Keratinocyte (primary cell): ENCODE measurements around the gene MAPK1IP1L. TPM values are rescaled to one million over a fixed set of nuclear protein-coding genes. Genes with fewer than 3 reads are reported as not detected.

Source experiments
- DNase-seq: peaks from one replicate; pipeline ENCODE4 v3.0.0-alpha.2; 2011; ENCODE audit warnings: low read depth, missing footprints, low spot score
- FAIRE-seq: peaks from 2 replicates; lab custom pipeline; 2011; peaks lifted over from hg19 to GRCh38; lab: Jason Lieb, UNC
- H2AFZ ChIP-seq: 2 replicates; pipeline ENCODE4 v1.6.0; 2012; ENCODE audit warnings: low read length, control low read depth, inconsistent platforms; ENCODE audit not compliant: control insufficient read depth
- H3K27ac ChIP-seq: 2 replicates; pipeline ENCODE4 v1.5.1; 2011; ENCODE audit warnings: low read length; ENCODE audit not compliant: control insufficient read depth, insufficient read depth
- H3K27me3 ChIP-seq: 3 replicates; pipeline ENCODE4 v1.6.0; 2011; ENCODE audit warnings: low read length; ENCODE audit not compliant: control insufficient read depth, insufficient read depth; ENCODE audit errors: extremely low read depth
- H3K36me3 ChIP-seq, 2 experiments: 2 replicates in 1 of 2; 3 replicates in 1 of 2; pipeline ENCODE4 v1.5.1; 2011; ENCODE audit warnings: low read length in 2 of 2, mild to moderate bottlenecking in 1 of 2; ENCODE audit not compliant: control insufficient read depth in 2 of 2, insufficient read depth in 2 of 2; ENCODE audit errors: extremely low read depth in 1 of 2
- H3K4me1 ChIP-seq: 3 replicates; pipeline ENCODE4 v1.5.1; 2011; ENCODE audit warnings: low read length; ENCODE audit not compliant: control insufficient read depth, insufficient read depth; ENCODE audit errors: extremely low read depth
- H3K4me2 ChIP-seq: 3 replicates; pipeline ENCODE4 v1.6.0; 2011; ENCODE audit warnings: low read depth, low read length; ENCODE audit not compliant: control insufficient read depth, insufficient read depth; ENCODE audit errors: extremely low read depth
- H3K4me3 ChIP-seq, 3 experiments: fragments of 200-600 bp in 1 of 3; sonication (generic) in 1 of 3; 2 replicates in 2 of 3; 3 replicates in 1 of 3; pipeline ENCODE4 v1.5.1; 2011 to 2016; ENCODE audit warnings: low read length in 3 of 3, mild to moderate bottlenecking in 3 of 3, control low read depth in 2 of 3, inconsistent platforms in 1 of 3, low read depth in 1 of 3, mixed read lengths in 1 of 3, mixed run types in 1 of 3, moderate library complexity in 1 of 3; ENCODE audit not compliant: control insufficient read depth in 2 of 3, insufficient read depth in 2 of 3; ENCODE audit errors: extremely low read depth in 1 of 3
- H3K79me2 ChIP-seq: 2 replicates; pipeline ENCODE4 v1.6.0; 2012; ENCODE audit warnings: low read length; ENCODE audit not compliant: control insufficient read depth, insufficient read depth
- H3K9ac ChIP-seq: 3 replicates; pipeline ENCODE4 v1.6.0; 2011; ENCODE audit warnings: low read length; ENCODE audit not compliant: control insufficient read depth, insufficient read depth; ENCODE audit errors: extremely low read depth
- H3K9me1 ChIP-seq: 3 replicates; pipeline ENCODE4 v1.6.0; 2011; ENCODE audit warnings: low read length; ENCODE audit not compliant: control insufficient read depth, insufficient read depth; ENCODE audit errors: extremely low read depth
- H3K9me3 ChIP-seq: 2 replicates; pipeline ENCODE4 v1.5.1; 2012; ENCODE audit warnings: low read depth, low read length; ENCODE audit not compliant: control insufficient read depth
- H4K20me1 ChIP-seq: 3 replicates; pipeline ENCODE4 v1.6.0; 2011; ENCODE audit warnings: low read length; ENCODE audit not compliant: control insufficient read depth, insufficient read depth; ENCODE audit errors: extremely low read depth
- EZH2 ChIP-seq: IDR thresholded peaks from one replicate; pipeline ENCODE4 v1.6.1; 2012; ENCODE audit warnings: inconsistent platforms, mild to moderate bottlenecking, low read length, moderate library complexity
- dilution Hi-C: fragments of 300-500 bp; cut with MboI; formaldehyde crosslinking; loops from one replicate; pipeline ENCODE4 v1.7.0; 2020; ENCODE audit warnings: low sequenced_read_pairs; ENCODE audit not compliant: extremely low pct_ligation_motif_present
- polyA plus RNA-seq, 5 experiments: library from polyadenylated mRNA; depleted of rRNA in 3 of 5; stranded (reverse) in 3 of 5; stranded (forward) in 1 of 5; unstranded in 1 of 5; fragments of >200 nt; gene quantifications; 1 replicate in 1 of 5; 2 replicates in 3 of 5; 3 replicates in 1 of 5; pipeline versions ENCODE4 v1.2.1 to v1.2.3, GENCODE V29; 2011 to 2012; ENCODE audit warnings: missing spikeins in 2 of 5, low read depth in 1 of 5, low replicate concordance in 1 of 5
- TF ChIP-seq, protein P1 (sequence below), 3 experiments: IDR thresholded peaks in 1 of 3; conservative IDR thresholded peaks in 1 of 3; optimal IDR thresholded peaks in 1 of 3; 2 replicates in 2 of 3; 3 replicates in 1 of 3; pipeline versions ENCODE3 to v1.5.1; 2011; ENCODE audit warnings: low read length in 3 of 3, mild to moderate bottlenecking in 3 of 3, moderate library complexity in 2 of 3, control low read depth in 1 of 3, inconsistent platforms in 1 of 3; ENCODE audit not compliant: insufficient read depth in 2 of 3; ENCODE audit errors: extremely low read depth in 1 of 3

The MAPK1IP1L gene
- polyA plus RNA-seq, 1 donor (not counting 4 experiments of a cell fraction or from before 2014, with no cell fraction given) = 48.5 TPM

GRCh38 chr14:55111122-55111708 lies 59.8 kb downstream of the MAPK1IP1L start:
- no peaks in the 10 kb centered on the region for H3K9me3 ChIP-seq
- no peak overlapping the region for H3K27ac ChIP-seq
- H3K9me1 ChIP-seq = no peaks in the 10 kb centered on the region
- H3K4me1 ChIP-seq = peaks cover 12% of the 10 kb centered on the region
- H4K20me1 ChIP-seq = no peaks in the 10 kb centered on the region
- H3K79me2 ChIP-seq = no peaks in the 10 kb centered on the region
- no peaks in the 10 kb centered on the region for H3K27me3 ChIP-seq
- H3K4me3 ChIP-seq = no peak overlapping the region
- FAIRE-seq (no peak), DNase-seq (no peak)
- no peak overlapping the region for H3K4me2 ChIP-seq
- no peak overlapping the region for H2AFZ ChIP-seq
- no peak overlapping the region for H3K9ac ChIP-seq
- dilution Hi-C loops = no loop called here
- TF ChIP-seq, protein P1, sequence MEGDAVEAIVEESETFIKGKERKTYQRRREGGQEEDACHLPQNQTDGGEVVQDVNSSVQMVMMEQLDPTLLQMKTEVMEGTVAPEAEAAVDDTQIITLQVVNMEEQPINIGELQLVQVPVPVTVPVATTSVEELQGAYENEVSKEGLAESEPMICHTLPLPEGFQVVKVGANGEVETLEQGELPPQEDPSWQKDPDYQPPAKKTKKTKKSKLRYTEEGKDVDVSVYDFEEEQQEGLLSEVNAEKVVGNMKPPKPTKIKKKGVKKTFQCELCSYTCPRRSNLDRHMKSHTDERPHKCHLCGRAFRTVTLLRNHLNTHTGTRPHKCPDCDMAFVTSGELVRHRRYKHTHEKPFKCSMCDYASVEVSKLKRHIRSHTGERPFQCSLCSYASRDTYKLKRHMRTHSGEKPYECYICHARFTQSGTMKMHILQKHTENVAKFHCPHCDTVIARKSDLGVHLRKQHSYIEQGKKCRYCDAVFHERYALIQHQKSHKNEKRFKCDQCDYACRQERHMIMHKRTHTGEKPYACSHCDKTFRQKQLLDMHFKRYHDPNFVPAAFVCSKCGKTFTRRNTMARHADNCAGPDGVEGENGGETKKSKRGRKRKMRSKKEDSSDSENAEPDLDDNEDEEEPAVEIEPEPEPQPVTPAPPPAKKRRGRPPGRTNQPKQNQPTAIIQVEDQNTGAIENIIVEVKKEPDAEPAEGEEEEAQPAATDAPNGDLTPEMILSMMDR (optimal IDR thresholded peaks at IDR 0.05 in 1 of 3, IDR thresholded peaks at IDR 0.05 in 1 of 3, conservative IDR thresholded peaks at IDR 0.05 in 1 of 3; ENCODE audit: extremely low read depth in 1 of 3, insufficient read depth in 2 of 3, low read length in 3 of 3) = peak in 2 of 3 experiments; percentile 14 to 16
- TF ChIP-seq EZH2 = no peak
- H3K36me3 ChIP-seq = no peaks in the 10 kb centered on the region

DNA sequence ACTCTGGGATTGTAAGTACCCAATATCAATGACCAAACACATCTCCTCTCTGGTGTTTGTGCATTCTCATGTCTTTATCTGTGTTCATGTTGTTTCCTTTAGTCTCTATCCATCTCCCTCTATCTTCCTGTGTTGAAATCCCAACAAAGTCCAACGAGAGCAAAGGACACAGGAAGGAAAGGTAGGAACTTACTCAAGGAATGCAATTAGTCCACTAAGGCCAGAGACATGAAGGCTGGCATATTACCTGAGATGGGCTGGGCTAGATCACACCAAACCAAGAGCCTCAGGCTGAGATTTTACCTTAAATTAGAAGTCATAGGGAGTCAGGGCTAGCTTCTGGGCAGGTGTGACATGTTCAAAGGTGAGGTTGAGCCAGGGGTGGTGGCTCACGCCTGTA lies 63.3 kb downstream of the MAPK1IP1L start:
- dilution Hi-C loops = no loop called here
- Histone ChIP-seq H3K79me2 (no peaks in the 10 kb centered on the region), H3K4me3 (no peak overlapping the region), H3K9me3 (no peaks in the 10 kb centered on the region), H3K4me1 (peaks cover 13% of the 10 kb centered on the region), H3K9ac (no peak overlapping the region), H4K20me1 (no peaks in the 10 kb centered on the region), H3K4me2 (no peak overlapping the region), H3K9me1 (no peaks in the 10 kb centered on the region), H2AFZ (no peak overlapping the region), H3K27ac (no peak overlapping the region), H3K27me3 (no peaks in the 10 kb centered on the region), H3K36me3 (no peaks in the 10 kb centered on the region)
- FAIRE-seq (no peak), DNase-seq (no peak)
- no peak for TF ChIP-seq EZH2
- TF ChIP-seq, protein P1 (optimal IDR thresholded peaks at IDR 0.05 in 1 of 3, IDR thresholded peaks at IDR 0.05 in 1 of 3, conservative IDR thresholded peaks at IDR 0.05 in 1 of 3; ENCODE audit: extremely low read depth in 1 of 3, insufficient read depth in 2 of 3, low read length in 3 of 3) = no peak
